ENCODE results near the gene EVA1A.

DNA sequence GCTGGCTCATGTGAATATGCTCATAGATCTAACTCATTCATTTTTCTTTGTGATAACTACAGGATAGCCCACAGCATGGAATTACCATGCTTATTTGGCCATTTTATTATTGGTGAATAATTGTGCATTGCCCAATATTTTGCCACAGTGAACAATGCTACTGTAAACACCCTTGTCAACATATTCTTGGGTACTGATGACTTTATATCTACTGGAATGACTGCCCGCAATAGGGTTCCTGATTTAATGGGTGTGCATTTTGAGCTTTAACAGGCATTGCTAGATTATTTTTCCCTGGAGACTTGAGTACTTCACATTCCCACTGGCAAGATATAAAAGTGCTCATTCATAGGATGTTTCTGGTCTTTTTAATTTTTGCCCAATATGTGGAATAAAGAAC is 42.7 kb upstream of the EVA1A start:
- TF ChIP-seq ZNF10 (tag by site-specific recombination; IDR thresholded peaks at IDR 0.05): no peak
- TF ChIP-seq, protein P1, sequence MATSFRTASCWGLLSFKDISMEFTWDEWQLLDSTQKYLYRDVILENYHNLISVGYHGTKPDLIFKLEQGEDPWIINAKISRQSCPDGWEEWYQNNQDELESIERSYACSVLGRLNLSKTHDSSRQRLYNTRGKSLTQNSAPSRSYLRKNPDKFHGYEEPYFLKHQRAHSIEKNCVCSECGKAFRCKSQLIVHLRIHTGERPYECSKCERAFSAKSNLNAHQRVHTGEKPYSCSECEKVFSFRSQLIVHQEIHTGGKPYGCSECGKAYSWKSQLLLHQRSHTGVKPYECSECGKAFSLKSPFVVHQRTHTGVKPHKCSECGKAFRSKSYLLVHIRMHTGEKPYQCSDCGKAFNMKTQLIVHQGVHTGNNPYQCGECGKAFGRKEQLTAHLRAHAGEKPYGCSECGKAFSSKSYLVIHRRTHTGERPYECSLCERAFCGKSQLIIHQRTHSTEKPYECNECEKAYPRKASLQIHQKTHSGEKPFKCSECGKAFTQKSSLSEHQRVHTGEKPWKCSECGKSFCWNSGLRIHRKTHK (tag by site-specific recombination; IDR thresholded peaks at IDR 0.05): no peak
- TF ChIP-seq, protein P2, sequence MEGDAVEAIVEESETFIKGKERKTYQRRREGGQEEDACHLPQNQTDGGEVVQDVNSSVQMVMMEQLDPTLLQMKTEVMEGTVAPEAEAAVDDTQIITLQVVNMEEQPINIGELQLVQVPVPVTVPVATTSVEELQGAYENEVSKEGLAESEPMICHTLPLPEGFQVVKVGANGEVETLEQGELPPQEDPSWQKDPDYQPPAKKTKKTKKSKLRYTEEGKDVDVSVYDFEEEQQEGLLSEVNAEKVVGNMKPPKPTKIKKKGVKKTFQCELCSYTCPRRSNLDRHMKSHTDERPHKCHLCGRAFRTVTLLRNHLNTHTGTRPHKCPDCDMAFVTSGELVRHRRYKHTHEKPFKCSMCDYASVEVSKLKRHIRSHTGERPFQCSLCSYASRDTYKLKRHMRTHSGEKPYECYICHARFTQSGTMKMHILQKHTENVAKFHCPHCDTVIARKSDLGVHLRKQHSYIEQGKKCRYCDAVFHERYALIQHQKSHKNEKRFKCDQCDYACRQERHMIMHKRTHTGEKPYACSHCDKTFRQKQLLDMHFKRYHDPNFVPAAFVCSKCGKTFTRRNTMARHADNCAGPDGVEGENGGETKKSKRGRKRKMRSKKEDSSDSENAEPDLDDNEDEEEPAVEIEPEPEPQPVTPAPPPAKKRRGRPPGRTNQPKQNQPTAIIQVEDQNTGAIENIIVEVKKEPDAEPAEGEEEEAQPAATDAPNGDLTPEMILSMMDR (tag by site-specific recombination; IDR thresholded peaks at IDR 0.05): no peak
- TF ChIP-seq ZNF785 (tag by site-specific recombination; IDR thresholded peaks at IDR 0.05): no peak
- TF ChIP-seq, protein P3, sequence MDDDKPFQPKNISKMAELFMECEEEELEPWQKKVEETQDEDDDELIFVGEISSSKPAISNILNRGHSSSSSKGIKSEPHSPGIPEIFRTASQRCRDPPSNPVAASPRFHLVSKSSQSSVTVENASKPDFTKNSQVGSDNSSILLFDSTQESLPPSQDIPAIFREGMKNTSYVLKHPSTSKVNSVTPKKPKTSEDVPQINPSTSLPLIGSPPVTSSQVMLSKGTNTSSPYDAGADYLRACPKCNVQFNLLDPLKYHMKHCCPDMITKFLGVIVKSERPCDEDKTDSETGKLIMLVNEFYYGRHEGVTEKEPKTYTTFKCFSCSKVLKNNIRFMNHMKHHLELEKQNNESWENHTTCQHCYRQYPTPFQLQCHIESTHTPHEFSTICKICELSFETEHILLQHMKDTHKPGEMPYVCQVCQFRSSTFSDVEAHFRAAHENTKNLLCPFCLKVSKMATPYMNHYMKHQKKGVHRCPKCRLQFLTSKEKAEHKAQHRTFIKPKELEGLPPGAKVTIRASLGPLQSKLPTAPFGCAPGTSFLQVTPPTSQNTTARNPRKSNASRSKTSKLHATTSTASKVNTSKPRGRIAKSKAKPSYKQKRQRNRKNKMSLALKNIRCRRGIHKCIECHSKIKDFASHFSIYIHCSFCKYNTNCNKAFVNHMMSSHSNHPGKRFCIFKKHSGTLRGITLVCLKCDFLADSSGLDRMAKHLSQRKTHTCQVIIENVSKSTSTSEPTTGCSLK (tag by site-specific recombination; IDR thresholded peaks at IDR 0.05): no peak
- no peak for TF ChIP-seq REPIN1 (tag by site-specific recombination; IDR thresholded peaks at IDR 0.05; ENCODE audit: low read depth)
- no peak for TF ChIP-seq HOXA7 (CRISPR knock-in tag; IDR thresholded peaks at IDR 0.05; ENCODE audit: borderline replicate concordance)
- TF ChIP-seq ZNF416 (tag by site-specific recombination; IDR thresholded peaks at IDR 0.05): no peak
- TF ChIP-seq REST (tag by site-specific recombination; IDR thresholded peaks at IDR 0.05): no peak
- TF ChIP-seq ZNF133 (tag by site-specific recombination; IDR thresholded peaks at IDR 0.05): no peak
- no peak for TF ChIP-seq ZNF239 (tag by site-specific recombination; IDR thresholded peaks at IDR 0.05)
- TF ChIP-seq ZNF677 (tag by site-specific recombination; IDR thresholded peaks at IDR 0.05): no peak
- no peak for TF ChIP-seq ZNF114 (tag by site-specific recombination; IDR thresholded peaks at IDR 0.05)
- TF ChIP-seq ZNF324 (tag by site-specific recombination; IDR thresholded peaks at IDR 0.05): no peak
